Loucy (cell line): ENCODE data around the gene TBC1D22A.
"Not testable (repeated sequence)": the region's sequence is repeated elsewhere in the genome, so short reads cannot be mapped to it uniquely, and the experiment has no call there.

Experiments used
- CTCF ChIP-seq: fragments of 200-600 bp; sonication (generic); conservative IDR thresholded peaks from 2 replicates; pipeline ENCODE4 v1.5.1; 2014; ENCODE audit warnings: mild to moderate bottlenecking, antibody characterized with exemption, low read length
- EZH2phosphoT487 ChIP-seq: fragments of 200-600 bp; IDR thresholded peaks from 2 replicates; pipeline ENCODE4 v1.6.1; 2018; ENCODE audit warnings: antibody characterized with exemption, mild to moderate bottlenecking, moderate library complexity, borderline replicate concordance

- TF ChIP-seq CTCF, EZH2phosphoT487: not testable (repeated sequence)
These were observed 355.0 kb downstream of the TBC1D22A start for GRCh38 chr22:47117442-47117841.
